Spleen (tissue), 11 donors: Measurements from ENCODE around the gene UBN1. TPM values are rescaled to one million over a fixed set of nuclear protein-coding genes. Genes with fewer than 3 reads are reported as not detected.

ENCODE experiments used
- DNase-seq: peaks from one replicate; pipeline ENCODE4 v3.0.0-alpha.2; 2020
- H3K27ac ChIP-seq, 8 donors: fragments of 200-600 bp; sonication (generic) in 7 of 8; 1 replicate in 4 of 8; 2 replicates in 4 of 8; pipeline versions ENCODE4 v1.5.0 to v1.8.0; 2016 to 2021; ENCODE audit warnings: inconsistent platforms in 4 of 8, mild to moderate bottlenecking in 4 of 8, moderate library complexity in 1 of 8
- H3K27me3 ChIP-seq, 7 donors: fragments of 200-600 bp; sonication (generic) in 6 of 7; replicated peaks in 1 of 7; 1 replicate in 4 of 7; 2 replicates in 3 of 7; pipeline versions ENCODE4 v1.5.0 to v1.8.0; 2016 to 2021; ENCODE audit warnings: inconsistent platforms in 3 of 7, mild to moderate bottlenecking in 1 of 7
- H3K36me3 ChIP-seq, 6 donors: fragments of 200-600 bp; sonication (generic) in 5 of 6; 1 replicate in 4 of 6; 2 replicates in 2 of 6; pipeline versions ENCODE4 v1.5.0 to v1.8.0; 2016 to 2021; ENCODE audit warnings: inconsistent platforms in 2 of 6
- H3K4me1 ChIP-seq, 6 donors: fragments of 200-600 bp; sonication (generic) in 5 of 6; 1 replicate in 3 of 6; 2 replicates in 3 of 6; pipeline versions ENCODE4 v1.5.0 to v1.8.0; 2016 to 2021; ENCODE audit warnings: inconsistent platforms in 3 of 6
- H3K4me3 ChIP-seq, 8 donors: fragments of 200-600 bp; sonication (generic) in 7 of 8; 1 replicate in 4 of 8; 2 replicates in 4 of 8; pipeline versions ENCODE4 v1.5.0 to v1.8.0; 2016 to 2021; ENCODE audit warnings: inconsistent platforms in 4 of 8, mild to moderate bottlenecking in 4 of 8, moderate library complexity in 2 of 8
- H3K9me3 ChIP-seq, 8 donors: fragments of 200-600 bp; sonication (generic) in 7 of 8; 1 replicate in 4 of 8; 2 replicates in 4 of 8; pipeline versions ENCODE4 v1.5.0 to v1.8.0; 2016 to 2021; ENCODE audit warnings: inconsistent platforms in 4 of 8
- POLR2A ChIP-seq, 3 donors: fragments of 450-650 bp; IDR thresholded peaks; one replicate each; pipeline ENCODE4 v1.5.1; 2017; ENCODE audit warnings: antibody characterized with exemption in 3 of 3, mild to moderate bottlenecking in 1 of 3
- POLR2AphosphoS5 ChIP-seq, 3 donors: sonication (generic); formaldehyde crosslinking; IDR thresholded peaks; one replicate each; pipeline ENCODE4 v1.5.1; 2017; ENCODE audit warnings: antibody characterized with exemption in 3 of 3
- WGBS, 5 donors: extraction: QIAGEN DNeasy Blood & Tissue Kit in 3 of 5; methylation state at CpG; one replicate each; pipeline versions ENCODE4 v1.1.5 to v1.1.7; 2013 to 2018; 5-methylcytosine and 5-hydroxymethylcytosine counted together
- intact Hi-C: fragments of 100-400 bp; cut with DNase I; formaldehyde crosslinking; loops from one replicate; pipeline ENCODE4 v1.15.0; 2023; ENCODE audit warnings: low total_unique reads
- polyA plus RNA-seq, 3 donors: library from polyadenylated mRNA; stranded (reverse); fragments of 200-250 nt; gene quantifications; one replicate each; pipeline ENCODE4 v1.2.1, GENCODE V29; 2013
- total RNA-seq, 7 donors: library from RNA; depleted of rRNA in 3 of 7; stranded (reverse); fragments of >200 nt in 3 of 7; fragmentation: NEBNext Ultra II Directional in 4 of 7; extraction: Animal tissue kit (Norgen Biotek cat#: 25700) in 4 of 7; gene quantifications; one replicate each; pipeline versions ENCODE4 v1.1.0 to v1.2.1, GENCODE V29; 2016 to 2021
- TF ChIP-seq, protein P1 (sequence below), 11 experiments: fragments of 200-600 bp in 7 of 11; fragments of 450-650 bp in 4 of 11; sonication (generic) in 4 of 11; IDR thresholded peaks in 8 of 11; conservative IDR thresholded peaks in 3 of 11; 1 replicate in 7 of 11; 2 replicates in 4 of 11; pipeline versions ENCODE4 v1.4.0 to v1.8.0; 2016 to 2021; ENCODE audit warnings: antibody characterized with exemption in 11 of 11, inconsistent platforms in 4 of 11, mild to moderate bottlenecking in 1 of 11
- donor health status: healthy with polysubstance abuse.
- donor health status: DM: no; HTN: no; CAD: no; lungs with moderate emphysema.
- donor health status: DM: no; HTN: no; CAD: no.
- donor health status: Bipolar disorder and iron deficiency.
- donor health status: healthy.
- donor health status: DM: no; HTN: no; CAD: no.
- donor health status: DM: yes; HTN: yes; CAD: no.

UBN1 gene
- total and polyA plus RNA-seq, 10 donors = 4.8 to 69.4 (median 52.2) TPM

DNA sequence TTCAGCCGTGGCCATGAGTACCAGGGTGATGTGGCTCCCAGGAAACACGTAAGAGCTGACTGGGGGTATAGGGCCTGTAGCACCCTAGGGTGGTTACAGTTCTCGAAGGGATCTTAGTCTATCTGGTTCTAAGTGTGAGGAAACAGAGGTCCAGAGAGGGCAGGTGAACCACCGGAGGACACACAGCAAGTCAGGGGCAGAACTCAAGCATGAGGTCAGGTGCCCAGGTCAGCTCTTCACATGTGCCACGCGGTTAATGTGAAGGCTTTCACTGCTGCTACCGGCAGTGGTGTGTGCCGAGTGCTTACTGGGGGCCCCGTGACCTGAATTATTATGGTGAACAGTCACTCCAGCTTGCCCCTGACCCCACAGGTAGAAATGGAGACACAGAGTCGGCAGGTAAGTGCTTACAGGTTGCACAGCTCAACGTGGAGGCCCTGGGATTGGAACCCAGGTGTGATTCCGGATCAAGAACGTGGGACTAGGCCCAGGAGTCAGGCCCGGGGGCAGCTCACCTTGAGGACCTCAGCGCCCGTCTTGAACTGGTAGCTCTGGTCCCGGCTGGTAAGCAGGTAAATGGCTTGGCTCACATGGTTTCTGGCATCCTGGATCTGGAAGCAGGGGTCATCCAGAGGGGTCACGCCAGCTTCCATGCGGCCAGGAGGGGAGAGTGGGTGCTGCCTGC lies 48.0 kb upstream of the UBN1 start:
- Histone ChIP-seq H3K9me3 (no peaks in the 10 kb centered on the region), H3K27ac (peak overlapping the region in 2 of 8 donors; percentile 91 to 92), H3K4me1 (peaks cover 19 to 39% (median 33%) of the 10 kb centered on the region in 6 donors), H3K36me3 (peaks cover 0 to 61% (median 19%) of the 10 kb centered on the region in 6 donors), H3K4me3 (no peak overlapping the region), H3K27me3 (no peaks in the 10 kb centered on the region)
- intact Hi-C loops = no loop called here
- DNase-seq = no peak
- 88 to 97% (median 93%) methylated on average over 18 to 19 of the region's 19 CpGs for WGBS, 5 donors
- TF ChIP-seq POLR2AphosphoS5 (IDR thresholded peaks at IDR 0.05) (no peak), POLR2A (IDR thresholded peaks at IDR 0.05) (no peak)
- TF ChIP-seq, protein P1, sequence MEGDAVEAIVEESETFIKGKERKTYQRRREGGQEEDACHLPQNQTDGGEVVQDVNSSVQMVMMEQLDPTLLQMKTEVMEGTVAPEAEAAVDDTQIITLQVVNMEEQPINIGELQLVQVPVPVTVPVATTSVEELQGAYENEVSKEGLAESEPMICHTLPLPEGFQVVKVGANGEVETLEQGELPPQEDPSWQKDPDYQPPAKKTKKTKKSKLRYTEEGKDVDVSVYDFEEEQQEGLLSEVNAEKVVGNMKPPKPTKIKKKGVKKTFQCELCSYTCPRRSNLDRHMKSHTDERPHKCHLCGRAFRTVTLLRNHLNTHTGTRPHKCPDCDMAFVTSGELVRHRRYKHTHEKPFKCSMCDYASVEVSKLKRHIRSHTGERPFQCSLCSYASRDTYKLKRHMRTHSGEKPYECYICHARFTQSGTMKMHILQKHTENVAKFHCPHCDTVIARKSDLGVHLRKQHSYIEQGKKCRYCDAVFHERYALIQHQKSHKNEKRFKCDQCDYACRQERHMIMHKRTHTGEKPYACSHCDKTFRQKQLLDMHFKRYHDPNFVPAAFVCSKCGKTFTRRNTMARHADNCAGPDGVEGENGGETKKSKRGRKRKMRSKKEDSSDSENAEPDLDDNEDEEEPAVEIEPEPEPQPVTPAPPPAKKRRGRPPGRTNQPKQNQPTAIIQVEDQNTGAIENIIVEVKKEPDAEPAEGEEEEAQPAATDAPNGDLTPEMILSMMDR (IDR thresholded peaks at IDR 0.05 in 8 of 11, conservative IDR thresholded peaks at IDR 0.05 in 3 of 11) = no peak

DNA sequence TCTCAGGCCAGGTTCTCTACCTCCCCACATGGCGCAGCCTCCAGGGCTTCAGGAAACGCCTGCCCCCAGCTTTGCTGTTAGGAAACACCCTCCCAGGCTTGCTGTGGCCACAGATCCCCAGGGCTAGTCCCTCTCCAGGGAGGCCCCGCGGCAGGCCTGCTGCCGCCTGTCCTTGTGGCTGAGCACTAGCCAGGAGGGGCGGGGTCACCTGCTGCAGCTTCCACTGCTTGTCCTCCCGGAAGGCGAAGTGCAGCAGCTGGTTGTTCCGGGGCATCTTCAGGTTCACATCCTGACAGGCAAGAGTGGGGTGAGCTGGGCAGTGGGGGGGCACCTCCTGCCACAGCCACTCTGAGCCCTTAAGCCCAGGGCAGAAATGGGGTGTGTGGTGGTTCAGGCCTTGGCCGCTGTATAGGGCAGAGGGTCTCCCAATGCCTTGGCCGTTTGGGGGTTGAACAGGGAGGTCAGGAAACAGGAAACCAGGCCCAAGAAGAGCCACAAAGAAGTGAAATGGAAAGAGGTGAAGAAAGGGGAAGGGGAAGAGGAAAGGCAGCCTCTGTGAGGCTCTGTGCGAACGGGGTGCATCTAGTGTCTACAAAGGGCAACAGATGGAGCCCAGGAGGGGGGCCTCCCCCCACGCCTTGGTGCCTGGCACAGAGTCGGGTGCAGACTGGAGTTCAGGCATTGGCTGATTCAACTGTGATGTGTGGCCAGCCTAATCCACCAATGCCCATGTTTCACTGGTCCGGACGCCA lies 46.8 kb upstream of the UBN1 start:
- Histone ChIP-seq H3K27ac (peak overlapping the region in 6 of 8 donors; percentile 55 to 95 (median 91)), H3K36me3 (peaks cover 0 to 64% (median 31%) of the 10 kb centered on the region in 6 donors), H3K4me3 (peak overlapping the region in 4 of 8 donors; percentile 7 to 98 (median 87)), H3K4me1 (peaks cover 19 to 42% (median 33%) of the 10 kb centered on the region in 6 donors), H3K9me3 (no peaks in the 10 kb centered on the region), H3K27me3 (no peaks in the 10 kb centered on the region)
- peak; percentile 91 for DNase-seq
- intact Hi-C loops = loop anchor here (5.0 kb wide), 1 partner anchor 33 kb away; the partner anchor contains the start of gene ZNF500
- TF ChIP-seq POLR2AphosphoS5 (IDR thresholded peaks at IDR 0.05) = peak; percentile 63 to 81 (median 79)
- TF ChIP-seq, protein P1 (IDR thresholded peaks at IDR 0.05 in 8 of 11, conservative IDR thresholded peaks at IDR 0.05 in 3 of 11) = no peak
- TF ChIP-seq POLR2A (IDR thresholded peaks at IDR 0.05) = no peak
- 31 to 55% (median 38%) methylated on average over 9 to 17 of the region's 17 CpGs for WGBS, 5 donors

DNA sequence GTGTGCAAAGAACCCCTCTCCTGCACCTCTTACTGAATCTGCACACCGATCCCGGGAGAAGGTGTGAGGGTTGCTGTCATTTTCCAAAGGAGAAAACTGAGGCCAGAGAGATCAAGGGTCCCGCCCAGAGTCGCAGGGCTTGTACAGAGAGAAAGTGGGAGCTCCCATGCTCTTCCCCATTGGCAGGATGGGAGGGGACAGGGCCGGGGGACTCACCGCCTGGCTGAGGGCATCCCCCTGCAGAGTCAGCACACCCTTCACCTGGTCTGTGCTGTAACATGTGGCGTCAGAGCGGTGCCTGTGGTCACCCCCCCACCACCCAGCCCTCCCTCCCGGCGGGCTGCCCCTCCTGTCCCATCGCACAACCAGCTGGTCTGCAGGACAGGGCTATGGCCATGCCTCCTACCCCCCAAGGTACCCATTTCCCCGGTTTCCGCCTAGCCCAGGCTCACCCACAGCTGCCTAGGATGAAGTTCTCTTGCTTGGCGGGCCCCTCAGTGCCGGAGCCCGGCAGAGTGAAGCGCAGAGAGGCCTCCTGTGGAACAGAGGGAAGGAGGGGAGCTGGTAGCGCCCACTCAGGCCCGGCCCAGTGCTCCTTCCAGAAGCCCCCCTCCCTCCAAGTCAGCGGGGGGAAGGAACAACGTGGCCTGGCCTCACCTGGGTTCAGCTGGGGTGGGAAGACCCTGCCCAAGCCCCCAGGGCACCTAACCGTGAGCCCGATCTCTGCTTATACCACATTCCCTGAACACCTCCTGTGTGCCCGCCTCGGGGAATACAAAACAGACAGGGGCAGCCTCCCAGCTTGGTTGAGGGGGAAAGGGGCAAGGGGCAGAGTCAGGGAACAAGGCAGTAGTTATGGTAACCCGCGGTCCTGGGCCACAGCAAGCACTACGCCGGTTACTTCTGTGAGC lies 46.0 kb upstream of the UBN1 start:
- Histone ChIP-seq H3K27me3 (no peaks in the 10 kb centered on the region), H3K36me3 (peaks cover 0 to 64% (median 39%) of the 10 kb centered on the region in 6 donors), H3K4me3 (peak overlapping the region; percentile 55 to 99 (median 93)), H3K9me3 (no peaks in the 10 kb centered on the region), H3K4me1 (peaks cover 19 to 42% (median 33%) of the 10 kb centered on the region in 6 donors), H3K27ac (peak overlapping the region; percentile 74 to 95 (median 90))
- peak; percentile 81 for DNase-seq
- intact Hi-C loops = loop anchor here (5.0 kb wide), 1 partner anchor 34 kb away; the partner anchor contains the start of gene ZNF500
- 54 to 66% (median 58%) methylated on average over 25 to 29 of the region's 29 CpGs for WGBS, 5 donors
- TF ChIP-seq, protein P1 (IDR thresholded peaks at IDR 0.05 in 8 of 11, conservative IDR thresholded peaks at IDR 0.05 in 3 of 11) = no peak
- TF ChIP-seq POLR2AphosphoS5 (IDR thresholded peaks at IDR 0.05) (no peak), POLR2A (IDR thresholded peaks at IDR 0.05) (no peak)
